ENCODE results near the gene NOL9. TPM values are rescaled to one million over a fixed set of nuclear protein-coding genes. Genes with fewer than 3 reads are reported as not detected.

The NOL9 gene
- total RNA-seq, 2 donors from 2014 or later: 33.2 to 58.0 TPM

DNA sequence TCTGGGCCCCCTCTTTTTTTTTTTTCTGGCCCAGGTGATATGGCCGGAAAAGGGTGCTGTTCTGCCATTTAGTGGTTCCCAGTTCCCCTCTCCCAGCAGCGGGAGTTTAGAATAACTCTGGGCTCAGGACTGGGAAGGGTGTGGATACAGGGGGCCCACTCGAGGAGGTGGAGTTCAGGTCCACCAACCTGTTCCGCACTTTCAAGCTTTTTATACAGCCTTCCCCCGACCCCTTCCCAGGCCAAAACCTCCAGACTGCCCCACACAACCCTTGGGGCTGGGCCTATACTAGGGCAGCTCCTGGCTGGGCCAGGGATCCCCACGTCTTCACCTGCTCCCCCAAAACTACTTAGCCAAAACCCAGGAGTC lies 63.2 kb downstream of the NOL9 start:
- Mint-ChIP-seq H3K27me3 (peaks cover 5% of the 10 kb centered on the region), H3K4me1 (peaks cover 14% of the 10 kb centered on the region), H3K36me3 (ENCODE audit: low read depth) (no peaks in the 10 kb centered on the region), H3K27ac (peak overlapping the region; percentile 82), H3K4me3 (peak overlapping the region; percentile 72), H3K9me3 (no peaks in the 10 kb centered on the region)
- no peak for ATAC-seq (replicated peaks)

DNA sequence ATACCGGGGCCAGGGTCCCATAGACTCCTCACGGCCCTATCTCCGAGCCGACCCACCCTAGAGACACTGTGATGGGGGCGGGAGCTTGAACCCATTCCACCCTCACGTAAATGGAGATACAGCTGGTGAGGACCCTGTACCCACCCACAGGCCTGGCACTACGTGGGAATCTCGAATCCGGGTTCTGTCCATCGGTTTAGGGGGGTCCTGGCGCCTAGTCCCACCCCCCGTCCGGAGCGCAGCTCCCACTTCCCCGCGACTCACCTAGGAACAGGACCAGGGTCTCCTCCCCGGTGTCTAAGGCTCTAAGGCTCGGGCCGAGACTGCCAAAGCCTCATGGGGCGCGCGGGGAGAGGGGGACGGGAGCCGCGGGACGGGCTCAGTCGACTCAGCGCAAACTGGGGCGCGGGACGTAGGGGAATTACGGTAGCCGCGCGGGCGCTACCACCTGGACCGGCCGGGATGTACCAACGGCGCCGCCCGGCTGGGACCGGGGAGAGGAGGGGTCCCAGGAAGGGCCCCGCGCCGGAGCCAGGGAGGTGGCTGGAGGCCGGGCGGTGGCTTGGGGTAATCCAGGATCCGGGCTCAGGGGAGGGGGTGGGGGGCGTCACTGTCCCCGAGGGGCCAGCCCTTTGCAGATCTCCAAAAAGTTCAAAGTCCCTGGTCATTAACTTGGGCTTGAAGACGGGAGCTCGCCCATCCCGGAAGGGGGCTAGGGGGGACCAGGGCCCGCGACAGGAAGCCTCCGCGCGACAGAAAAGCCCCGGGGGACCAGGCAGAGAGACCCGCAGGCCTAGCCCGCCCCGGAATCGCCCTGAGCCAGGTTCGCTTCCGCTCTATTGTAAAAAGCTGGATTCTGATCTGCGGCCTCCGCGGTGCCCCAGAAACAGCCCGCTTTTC lies 63.9 kb downstream of the NOL9 start:
- H3K27me3 Mint-ChIP-seq: peaks cover 5% of the 10 kb centered on the region
- no peaks in the 10 kb centered on the region for H3K9me3 Mint-ChIP-seq
- peak overlapping the region; percentile 82 for H3K27ac Mint-ChIP-seq
- ATAC-seq (replicated peaks): peak; percentile 80
- no peaks in the 10 kb centered on the region for H3K36me3 Mint-ChIP-seq (ENCODE audit: low read depth)
- H3K4me3 Mint-ChIP-seq: peak overlapping the region; percentile 72
- peaks cover 14% of the 10 kb centered on the region for H3K4me1 Mint-ChIP-seq

DNA sequence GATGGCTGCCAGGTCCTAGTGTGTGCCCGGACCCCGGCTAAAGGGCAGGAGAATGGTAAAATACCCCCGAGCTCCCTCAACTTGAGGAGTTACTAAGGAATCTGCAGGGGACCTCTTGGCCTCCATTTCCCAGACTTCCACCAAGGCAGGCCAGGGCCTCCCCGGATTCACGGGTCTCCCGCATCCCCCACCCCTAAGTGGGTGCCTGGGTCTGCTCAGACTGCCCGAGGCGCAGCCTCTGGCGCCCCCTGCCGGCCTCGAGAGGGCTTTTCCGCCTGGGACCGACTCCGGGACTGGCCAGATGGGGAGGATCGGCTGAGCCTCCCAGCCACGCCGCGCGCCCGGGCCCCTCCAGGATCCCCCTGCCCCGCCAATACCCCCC lies 64.5 kb downstream of the NOL9 start:
- H3K4me3 Mint-ChIP-seq: peak overlapping the region; percentile 72

DNA sequence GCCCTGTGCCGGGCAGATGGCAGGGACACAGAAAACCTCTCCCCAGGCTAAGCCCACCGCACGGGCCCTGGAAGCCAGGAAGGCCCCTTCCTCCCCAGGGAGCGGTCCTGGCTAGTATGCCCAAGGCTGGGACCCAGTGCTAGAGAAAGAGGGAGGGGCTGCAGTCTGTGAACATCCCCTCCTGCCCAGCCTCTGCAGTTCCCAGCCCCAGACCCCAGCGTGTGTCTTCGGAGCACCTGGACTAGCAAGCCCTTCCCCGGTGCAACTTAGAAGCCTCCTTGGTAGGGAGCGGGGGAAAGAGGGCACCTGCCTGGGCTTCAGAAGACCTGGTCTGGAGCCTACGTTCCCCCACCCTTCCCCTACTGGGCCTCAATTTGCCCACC lies 64.9 kb downstream of the NOL9 start:
- no peak for ATAC-seq (replicated peaks)
- no peaks in the 10 kb centered on the region for H3K9me3 Mint-ChIP-seq
- no peaks in the 10 kb centered on the region for H3K36me3 Mint-ChIP-seq (ENCODE audit: low read depth)
- H3K27me3 Mint-ChIP-seq: peaks cover 8% of the 10 kb centered on the region
- no peak overlapping the region for H3K27ac Mint-ChIP-seq
- peak overlapping the region; percentile 72 for H3K4me3 Mint-ChIP-seq
- H3K4me1 Mint-ChIP-seq: peaks cover 14% of the 10 kb centered on the region

More for the DNA sequence above, 64.5 kb downstream of the NOL9 start:
- Mint-ChIP-seq H3K9me3 (no peaks in the 10 kb centered on the region), H3K36me3 (ENCODE audit: low read depth) (no peaks in the 10 kb centered on the region), H3K27ac (no peak overlapping the region), H3K27me3 (peaks cover 5% of the 10 kb centered on the region), H3K4me1 (peaks cover 14% of the 10 kb centered on the region)
- peak; percentile 80 for ATAC-seq (replicated peaks)

DNA sequence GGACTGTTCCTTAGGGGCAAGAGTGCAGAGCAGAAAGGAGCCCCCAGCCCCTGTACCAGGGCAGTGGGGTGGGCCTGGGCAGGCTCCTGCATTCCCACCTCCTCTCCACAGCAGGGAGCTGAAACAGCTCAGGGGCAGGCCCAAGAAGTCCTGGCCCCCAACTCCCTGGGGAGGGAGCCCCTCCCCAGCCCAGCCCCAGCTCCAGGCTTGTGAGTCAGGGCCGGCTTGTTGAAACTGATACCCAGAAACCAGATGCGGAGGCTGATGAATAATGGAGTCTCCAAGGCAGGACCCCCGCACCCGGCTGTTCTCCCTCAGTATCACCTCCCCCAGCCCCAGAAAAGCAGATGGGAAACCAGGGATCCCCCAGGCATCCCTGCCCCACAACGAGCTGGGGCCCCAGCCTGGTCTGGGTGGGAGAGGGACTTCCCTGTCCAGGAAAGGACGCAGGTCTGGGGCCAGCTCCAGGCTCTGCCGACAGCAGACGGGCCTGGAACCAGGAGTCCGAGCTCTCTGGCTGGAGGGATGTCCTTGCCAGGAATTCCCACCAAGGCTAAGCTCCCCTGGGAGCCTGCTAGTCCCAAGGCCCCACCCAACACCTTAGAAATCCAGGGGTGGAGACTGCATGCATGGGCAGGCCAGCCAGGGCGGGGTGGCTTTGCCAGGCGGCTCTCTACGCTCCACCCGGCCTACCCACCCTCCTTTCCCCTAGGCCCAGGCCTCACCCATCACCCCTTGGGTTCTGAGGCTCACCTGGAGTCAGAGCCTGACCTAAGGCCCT lies 65.5 kb downstream of the NOL9 start:
- no peaks in the 10 kb centered on the region for H3K9me3 Mint-ChIP-seq
- no peak overlapping the region for H3K4me3 Mint-ChIP-seq
- H3K36me3 Mint-ChIP-seq (ENCODE audit: low read depth): no peaks in the 10 kb centered on the region
- no peak overlapping the region for H3K27ac Mint-ChIP-seq
- peaks cover 14% of the 10 kb centered on the region for H3K4me1 Mint-ChIP-seq
- no peak for ATAC-seq (replicated peaks)
- peaks cover 8% of the 10 kb centered on the region for H3K27me3 Mint-ChIP-seq

DNA sequence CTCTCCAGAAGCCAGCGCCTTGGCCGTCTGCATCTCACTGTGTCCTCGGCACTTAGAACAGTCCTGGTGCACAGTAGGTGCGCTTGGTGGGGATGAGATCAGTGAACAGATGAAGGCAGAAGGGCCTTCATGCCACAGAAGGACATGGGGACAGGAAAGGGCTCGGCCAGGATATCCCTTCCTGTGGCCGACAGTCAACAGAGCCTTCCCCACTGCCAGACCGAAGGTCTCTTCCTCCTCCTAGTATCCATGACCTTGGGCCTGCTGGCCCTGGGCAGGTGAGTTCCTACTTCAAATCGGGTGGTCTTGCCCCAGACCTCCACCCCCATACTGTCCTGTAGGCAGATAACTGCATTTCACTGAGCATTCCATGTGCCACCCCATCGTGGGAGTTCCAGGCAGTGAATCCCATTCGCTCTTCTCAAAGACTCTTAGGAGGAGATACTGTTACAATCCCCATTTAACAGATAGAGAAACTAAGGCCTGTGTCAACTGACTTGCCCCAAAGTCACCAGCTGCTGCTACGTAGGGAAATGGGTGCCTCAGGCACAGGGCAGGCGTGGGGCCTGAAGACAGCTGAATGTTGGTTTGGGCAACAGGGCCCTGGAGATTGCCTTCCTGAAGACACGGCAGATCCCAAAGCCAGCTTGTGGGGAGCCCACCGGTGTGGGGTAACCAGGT lies 66.4 kb downstream of the NOL9 start:
- peaks cover 14% of the 10 kb centered on the region for H3K4me1 Mint-ChIP-seq
- no peak for ATAC-seq (replicated peaks)
- peaks cover 8% of the 10 kb centered on the region for H3K27me3 Mint-ChIP-seq
- no peak overlapping the region for H3K4me3 Mint-ChIP-seq
- no peak overlapping the region for H3K27ac Mint-ChIP-seq
- no peaks in the 10 kb centered on the region for H3K9me3 Mint-ChIP-seq
- H3K36me3 Mint-ChIP-seq (ENCODE audit: low read depth): no peaks in the 10 kb centered on the region

DNA sequence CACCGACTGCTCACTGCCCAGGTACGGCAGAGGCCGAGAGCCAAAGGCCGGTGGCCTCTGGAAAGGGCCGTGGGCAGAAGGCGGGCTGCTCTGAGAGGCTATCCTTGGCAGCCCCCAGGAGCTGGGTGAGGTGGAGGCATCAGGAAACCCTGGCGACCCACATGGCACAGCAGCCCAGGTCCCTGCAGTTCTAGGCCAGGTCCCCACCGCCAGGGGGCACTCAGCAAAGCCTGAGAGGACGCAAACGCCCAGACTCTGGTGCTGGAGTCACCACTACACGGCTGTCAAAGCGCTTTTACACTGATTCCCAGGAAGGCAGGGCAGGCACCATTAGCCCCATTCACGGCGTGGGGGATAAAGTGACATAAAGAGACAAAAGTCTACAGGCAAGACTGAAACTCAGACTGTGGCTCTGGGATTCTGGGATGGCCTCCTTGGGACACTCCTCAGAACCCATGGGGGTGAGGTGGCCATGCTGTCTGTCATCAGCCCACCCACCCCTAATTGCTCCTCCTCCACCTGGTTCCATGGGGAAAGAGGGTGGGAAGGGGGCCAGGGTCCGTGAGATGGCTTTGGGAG lies 67.8 kb downstream of the NOL9 start:
- no peak overlapping the region for H3K27ac Mint-ChIP-seq
- peak overlapping the region; percentile 64 for H3K4me3 Mint-ChIP-seq
- ATAC-seq (replicated peaks): peak; percentile 67
- H3K9me3 Mint-ChIP-seq: no peaks in the 10 kb centered on the region
- peaks cover 8% of the 10 kb centered on the region for H3K27me3 Mint-ChIP-seq
- peaks cover 10% of the 10 kb centered on the region for H3K4me1 Mint-ChIP-seq
- no peaks in the 10 kb centered on the region for H3K36me3 Mint-ChIP-seq (ENCODE audit: low read depth)

DNA sequence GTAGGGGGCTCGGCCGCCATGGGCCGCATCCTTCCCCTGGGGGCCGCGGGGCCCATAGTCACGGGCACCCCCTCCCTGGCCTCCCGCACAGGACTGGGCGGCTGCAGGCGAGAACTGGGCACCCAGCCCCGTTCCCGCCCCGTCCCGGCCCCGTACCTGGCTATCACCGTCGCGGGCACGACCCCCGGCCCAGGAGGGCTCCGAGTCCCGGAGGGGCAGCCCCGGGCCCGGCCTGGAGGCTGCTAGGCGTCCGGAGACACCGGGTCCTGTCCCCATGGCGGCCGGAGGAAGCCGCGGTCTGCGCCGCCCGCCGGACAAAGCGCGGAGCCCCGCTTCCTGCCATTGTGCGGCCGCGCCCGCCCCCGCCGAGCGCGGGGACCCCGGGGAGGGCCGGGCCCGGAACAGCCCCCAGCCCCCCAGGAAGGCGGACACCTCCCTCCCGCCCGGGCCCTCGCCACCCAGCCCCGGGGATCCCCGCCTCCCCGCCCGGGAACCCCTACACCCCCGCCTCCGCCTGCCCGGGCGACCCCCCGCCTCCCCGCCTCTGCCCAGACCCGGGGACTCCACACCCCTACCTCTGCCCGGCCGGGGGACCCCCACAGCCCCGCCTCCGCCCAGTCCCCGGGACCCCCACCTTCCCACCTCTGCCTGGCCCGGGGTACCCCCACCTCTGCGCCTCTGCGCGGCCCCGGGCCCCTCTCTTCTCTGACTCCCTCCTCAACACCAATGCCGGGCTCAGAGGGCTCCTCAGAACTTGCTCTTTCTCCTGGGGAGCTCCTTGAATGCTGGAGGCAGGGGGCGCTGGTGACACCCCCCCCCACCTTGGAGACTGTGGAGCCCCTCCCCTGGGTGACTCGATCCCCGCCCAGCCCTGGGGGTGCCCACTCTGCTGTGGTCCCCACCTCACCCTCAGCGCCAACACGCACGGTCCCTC lies 68.9 kb downstream of the NOL9 start:
- H3K9me3 Mint-ChIP-seq: no peaks in the 10 kb centered on the region
- no peak for ATAC-seq (replicated peaks)
- peaks cover 8% of the 10 kb centered on the region for H3K27me3 Mint-ChIP-seq
- no peak overlapping the region for H3K27ac Mint-ChIP-seq
- peaks cover 6% of the 10 kb centered on the region for H3K4me1 Mint-ChIP-seq
- H3K4me3 Mint-ChIP-seq: no peak overlapping the region
- no peaks in the 10 kb centered on the region for H3K36me3 Mint-ChIP-seq (ENCODE audit: low read depth)

DNA sequence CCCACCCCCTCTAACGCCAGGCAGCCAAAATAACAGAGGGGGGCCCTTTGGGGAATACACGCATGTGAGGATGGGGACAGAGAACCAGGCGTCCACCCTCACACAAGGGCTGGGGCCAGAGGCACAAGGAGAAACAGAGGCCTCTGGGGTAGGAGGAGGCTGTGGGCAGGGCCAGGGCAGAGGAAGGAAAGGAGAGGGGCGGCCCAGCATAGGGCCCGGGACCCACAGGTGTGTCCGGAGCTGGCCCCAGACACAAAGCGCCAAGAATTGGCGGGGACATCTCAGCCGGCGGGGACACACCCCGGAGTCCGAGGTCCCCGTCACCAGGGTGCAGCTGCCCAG lies 69.5 kb downstream of the NOL9 start:
- Mint-ChIP-seq H3K27me3 (peaks cover 8% of the 10 kb centered on the region), H3K36me3 (ENCODE audit: low read depth) (no peaks in the 10 kb centered on the region), H3K4me3 (no peak overlapping the region), H3K27ac (no peak overlapping the region), H3K9me3 (no peaks in the 10 kb centered on the region), H3K4me1 (peaks cover 6% of the 10 kb centered on the region)
- no peak for ATAC-seq (replicated peaks)

DNA sequence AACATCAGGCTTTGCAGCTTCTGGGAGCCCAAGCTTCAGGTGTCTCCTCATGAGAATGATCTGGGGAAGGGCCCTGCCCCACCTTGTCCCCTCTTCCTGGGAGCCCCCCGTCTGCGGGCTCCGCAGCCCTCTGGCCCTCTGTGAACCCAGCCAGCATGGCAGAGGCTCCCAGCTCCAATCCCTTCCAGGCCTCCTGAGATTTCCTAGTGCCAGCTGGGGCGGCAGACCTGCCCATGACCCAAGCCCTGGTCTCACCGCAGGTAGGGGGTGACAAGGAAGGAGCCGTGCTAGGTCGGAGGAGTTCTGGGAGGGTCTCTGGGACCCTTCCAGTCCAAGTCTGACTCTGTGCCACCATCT lies 70.6 kb downstream of the NOL9 start:
- no peaks in the 10 kb centered on the region for H3K9me3 Mint-ChIP-seq
- no peaks in the 10 kb centered on the region for H3K36me3 Mint-ChIP-seq (ENCODE audit: low read depth)

DNA sequence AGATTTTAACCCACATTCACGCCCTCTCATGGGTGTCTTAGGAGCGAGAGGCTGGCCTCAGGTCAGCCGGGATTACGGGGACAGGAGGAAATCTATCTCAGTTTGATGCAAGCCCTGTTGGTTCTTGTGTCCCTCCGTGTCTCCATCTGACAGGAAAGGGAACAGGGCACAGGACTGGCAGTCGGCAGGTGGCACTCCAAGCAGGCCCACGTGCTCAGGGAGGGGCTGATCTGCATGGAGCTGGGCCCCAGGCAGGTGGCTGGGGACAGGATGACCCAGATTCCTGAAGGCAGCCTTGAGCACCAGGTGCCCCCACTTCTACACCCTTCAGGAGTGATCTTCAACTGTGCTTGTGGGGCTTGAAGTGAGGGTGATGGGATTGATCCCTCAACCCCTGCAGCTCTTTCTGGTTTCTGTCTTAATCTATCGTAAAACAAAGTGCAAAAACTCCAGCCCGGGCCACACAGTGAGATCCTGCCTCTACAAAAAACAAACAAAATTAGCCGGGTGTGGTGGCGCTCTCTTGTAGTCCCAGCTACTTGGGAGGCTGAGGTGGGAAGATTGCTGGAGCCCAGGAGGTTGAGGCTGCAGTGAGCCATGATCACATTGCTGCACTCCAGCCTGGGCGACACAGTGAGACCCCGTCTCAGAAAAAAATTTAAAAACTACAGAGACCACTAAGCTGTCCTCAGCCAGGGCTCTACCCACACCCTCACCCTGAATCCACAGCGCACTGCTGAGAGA lies 71.1 kb downstream of the NOL9 start:
- no peaks in the 10 kb centered on the region for H3K36me3 Mint-ChIP-seq (ENCODE audit: low read depth)
- no peak for ATAC-seq (replicated peaks)
- no peak overlapping the region for H3K27ac Mint-ChIP-seq
- peaks cover 8% of the 10 kb centered on the region for H3K27me3 Mint-ChIP-seq
- peaks cover 6% of the 10 kb centered on the region for H3K4me1 Mint-ChIP-seq
- H3K9me3 Mint-ChIP-seq: no peaks in the 10 kb centered on the region
- no peak overlapping the region for H3K4me3 Mint-ChIP-seq

More for the DNA sequence above, 70.6 kb downstream of the NOL9 start:
- H3K4me1 Mint-ChIP-seq: peaks cover 6% of the 10 kb centered on the region
- H3K4me3 Mint-ChIP-seq: no peak overlapping the region
- H3K27ac Mint-ChIP-seq: no peak overlapping the region
- H3K27me3 Mint-ChIP-seq: peaks cover 8% of the 10 kb centered on the region
- ATAC-seq (replicated peaks): no peak

DNA sequence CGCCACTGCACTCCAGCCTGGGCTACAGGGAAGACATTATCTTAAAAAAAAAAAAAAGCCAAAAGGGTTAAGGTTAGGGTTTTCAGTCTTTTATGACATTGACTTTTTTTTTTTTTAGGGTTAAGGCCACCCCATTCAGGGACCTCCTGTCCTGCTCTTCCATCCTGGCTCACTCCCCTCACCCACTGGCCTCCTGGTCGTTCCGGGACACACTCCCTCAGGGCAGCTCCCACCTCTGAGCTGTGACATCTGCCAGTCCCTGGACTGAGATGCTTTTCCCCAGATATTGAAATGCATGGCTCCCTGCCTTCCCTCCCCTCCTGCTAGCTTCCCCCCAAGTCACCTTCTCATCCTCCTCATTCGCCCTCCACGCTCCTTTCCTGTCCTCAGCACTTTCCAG lies 72.5 kb downstream of the NOL9 start:
- H3K36me3 Mint-ChIP-seq (ENCODE audit: low read depth): no peaks in the 10 kb centered on the region
- ATAC-seq (replicated peaks): no peak
- no peaks in the 10 kb centered on the region for H3K9me3 Mint-ChIP-seq
- H3K27me3 Mint-ChIP-seq: peaks cover 8% of the 10 kb centered on the region
- H3K4me3 Mint-ChIP-seq: no peak overlapping the region
- peaks cover 6% of the 10 kb centered on the region for H3K4me1 Mint-ChIP-seq
- no peak overlapping the region for H3K27ac Mint-ChIP-seq

Data from activated T-helper 17 cell treated with anti-CD3 and anti-CD28 coated beads, Interleukin-2, amount 50 U/mL, for 72 hours (primary cell).